Retinal pigment epithelial cell (primary cell): ENCODE data around the gene XPR1.

ENCODE experiments used
- DNase-seq: peaks from one replicate; pipeline ENCODE4 v3.0.0-alpha.2; 2010; ENCODE audit warnings: low read depth
- H3K4me3 ChIP-seq: 2 replicates; pipeline ENCODE4 v1.5.1; 2011; ENCODE audit warnings: mild to moderate bottlenecking, low read length, control low read depth, moderate library complexity
- CTCF ChIP-seq: conservative IDR thresholded peaks from 2 replicates; pipeline ENCODE4 v1.5.1; 2011; ENCODE audit warnings: low read depth, low read length, control low read depth, inconsistent platforms

The XPR1 gene

GRCh38 chr1:180765151-180765550, 133.3 kb downstream of the XPR1 start:
- no peak overlapping the region for H3K4me3 ChIP-seq
- peak; percentile 57 for DNase-seq
- no peak for TF ChIP-seq CTCF

- no peak overlapping the region for H3K4me3 ChIP-seq
- DNase-seq: no peak
- no peak for TF ChIP-seq CTCF
Measured at GRCh38 chr1:180769889-180770288, 138.1 kb downstream of the XPR1 start.

DNA sequence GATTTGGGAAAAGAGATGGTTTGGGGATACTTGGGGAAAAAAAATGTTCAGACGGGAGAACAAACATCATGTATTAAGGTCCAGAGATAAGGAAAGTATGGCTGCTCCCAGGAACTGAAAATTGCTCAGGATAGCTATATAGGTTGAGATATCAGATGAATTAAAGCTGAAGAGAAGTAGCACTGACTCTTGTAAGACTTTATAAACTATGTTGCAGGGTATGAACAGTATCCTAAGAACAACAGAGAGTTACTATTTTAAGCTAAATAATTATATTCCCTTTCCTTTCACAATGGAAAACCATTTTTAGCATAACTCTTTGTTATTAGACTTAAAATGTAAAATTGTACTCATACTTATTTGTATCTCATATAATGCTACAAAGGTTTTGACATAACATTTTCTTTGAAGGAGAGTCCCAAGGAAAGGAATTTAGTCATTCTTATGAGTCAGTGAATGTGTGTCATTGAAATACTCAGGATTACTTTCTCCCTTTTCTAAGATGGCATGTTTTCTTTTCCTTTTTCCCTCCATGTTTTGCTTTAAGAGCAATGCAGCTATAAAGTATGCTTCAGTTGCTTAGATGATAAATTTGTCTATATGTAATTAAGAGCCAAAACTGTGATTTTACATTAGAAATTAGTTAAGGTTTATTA, 141.5 kb downstream of the XPR1 start:
- H3K4me3 ChIP-seq: no peak overlapping the region
- DNase-seq: no peak
- TF ChIP-seq CTCF: no peak

DNA sequence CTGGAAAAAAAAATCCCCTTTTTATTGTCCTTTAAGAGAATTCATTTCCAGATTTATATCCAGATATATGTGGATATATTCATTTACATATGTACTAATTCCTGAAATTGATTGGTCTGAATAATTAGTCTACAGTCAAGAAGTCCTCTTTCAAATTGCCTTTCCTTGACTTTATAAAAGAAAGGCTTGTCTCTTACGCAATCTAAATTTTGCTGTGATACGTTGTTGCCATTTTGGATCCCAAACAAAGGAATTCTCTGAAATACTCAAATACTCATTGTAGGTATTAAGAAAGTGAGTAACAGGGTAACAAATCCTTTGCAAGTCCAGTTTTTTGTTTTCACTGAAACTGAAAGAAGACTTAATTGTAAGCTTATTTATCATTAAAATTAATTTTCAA, 144.0 kb downstream of the XPR1 start:
- no peak for DNase-seq
- H3K4me3 ChIP-seq: no peak overlapping the region
- TF ChIP-seq CTCF: no peak

DNA sequence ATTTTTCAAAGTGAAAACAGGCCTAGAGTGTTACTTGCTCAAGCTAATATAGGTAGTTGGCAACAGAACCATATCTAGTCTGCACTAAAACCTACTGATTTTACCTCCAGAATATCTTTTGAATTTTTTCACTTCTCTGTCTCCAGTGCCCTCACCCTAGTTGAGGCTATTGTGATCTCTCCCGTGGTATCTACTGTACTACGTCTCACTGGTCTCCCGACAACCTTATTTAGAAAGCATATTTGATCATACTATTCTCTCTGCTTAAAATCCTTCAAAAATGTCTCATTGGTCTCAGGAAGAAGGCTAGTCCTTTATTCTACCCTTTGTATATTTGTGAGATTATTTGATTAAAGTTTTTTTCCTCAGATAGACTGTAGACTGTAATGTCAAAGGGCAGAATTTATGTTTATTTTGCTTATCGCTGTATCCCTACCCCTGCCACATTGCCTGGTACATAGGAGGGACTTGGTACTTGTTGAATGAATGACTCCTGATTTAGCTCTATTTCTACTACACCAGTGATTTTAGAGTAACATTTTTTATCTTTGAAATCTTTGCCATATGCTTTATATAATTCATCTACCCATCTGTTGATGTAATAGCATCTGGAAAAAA, 145.4 kb downstream of the XPR1 start:
- DNase-seq: no peak
- no peak for TF ChIP-seq CTCF
- no peak overlapping the region for H3K4me3 ChIP-seq

GRCh38 chr1:180778782-180779398, 147.1 kb downstream of the XPR1 start:
- DNase-seq: no peak
- H3K4me3 ChIP-seq: no peak overlapping the region
- TF ChIP-seq CTCF: peak; percentile 54

GRCh38 chr1:180779584-180779983, 147.8 kb downstream of the XPR1 start:
- no peak overlapping the region for H3K4me3 ChIP-seq
- no peak for TF ChIP-seq CTCF

More at GRCh38 chr1:180779584-180779983, 147.8 kb downstream of the XPR1 start:
- DNase-seq: no peak
